MCF 10A (cell line): ENCODE measurements around the gene KREMEN2. TPM values are rescaled to one million over a fixed set of nuclear protein-coding genes. Genes with fewer than 3 reads are reported as not detected.

ENCODE experiments used
- BruUV-seq: library from RNA; stranded (reverse); fragments of 400-500 nt; replicated peaks from 2 replicates; lab custom pipeline; 2021; lab: Mats Ljungman, UMichigan
- CTCF ChIA-PET: fragments of 300-600 bp; sonication (Branson Sonifier 250); formaldehyde crosslinking; extraction: SDS; loops from one replicate; lab custom pipeline; 2021; ENCODE audit warnings: antibody characterized with exemption, inconsistent platforms; lab: Yijun Ruan, JAX
- POLR2A ChIA-PET: fragments of 300-600, 350-650 bp; sonication (Branson Sonifier 250); formaldehyde crosslinking; extraction: SDS; loops from one replicate; lab custom pipeline; 2020; ENCODE audit warnings: antibody characterized with exemption, inconsistent platforms; lab: Yijun Ruan, JAX
- DNase-seq: peaks from one replicate; pipeline ENCODE4 v3.0.0-alpha.2; 2018; ENCODE audit not compliant: unreplicated experiment
- H3K27ac Mint-ChIP-seq: one replicate; pipeline ENCODE4 v1.8.0; 2022; ENCODE audit warnings: mild to moderate bottlenecking, low read depth, mixed read lengths; ENCODE audit not compliant: unreplicated experiment
- H3K27me3 Mint-ChIP-seq: one replicate; pipeline ENCODE4 v1.8.0; 2022; ENCODE audit warnings: mixed read lengths; ENCODE audit not compliant: insufficient read depth, unreplicated experiment
- H3K36me3 Mint-ChIP-seq: one replicate; pipeline ENCODE4 v1.8.0; 2022; ENCODE audit warnings: mild to moderate bottlenecking, moderate library complexity, mixed read lengths; ENCODE audit not compliant: insufficient read depth, unreplicated experiment
- H3K4me1 Mint-ChIP-seq: one replicate; pipeline ENCODE4 v1.8.0; 2022; ENCODE audit warnings: mixed read lengths; ENCODE audit not compliant: insufficient read depth, unreplicated experiment
- H3K4me3 Mint-ChIP-seq: one replicate; pipeline ENCODE4 v1.8.0; 2022; ENCODE audit warnings: mild to moderate bottlenecking, moderate library complexity, mixed read lengths; ENCODE audit not compliant: unreplicated experiment
- H3K9me3 Mint-ChIP-seq: one replicate; pipeline ENCODE4 v1.8.0; 2022; ENCODE audit warnings: mixed read lengths; ENCODE audit not compliant: unreplicated experiment
- CTCF ChIP-seq: fragments of 200-600 bp; IDR thresholded peaks from one replicate; pipeline ENCODE4 v1.8.0; 2022; ENCODE audit warnings: antibody characterized with exemption, mild to moderate bottlenecking; ENCODE audit not compliant: unreplicated experiment
- intact Hi-C: fragments of 100-400 bp; cut with micrococcal nuclease; formaldehyde crosslinking; loops from 2 replicates; pipeline ENCODE4 v1.14.1; 2022
- total RNA-seq: library from RNA; stranded (reverse); gene quantifications from 2 replicates; pipeline ENCODE4 v1.2.3, GENCODE V29; 2022

The KREMEN2 gene
- total RNA-seq, 1 experiment from 2014 or later, result 0.42 TPM

- Mint-ChIP-seq H3K27me3 (no peaks in the 10 kb centered on the region), H3K4me1 (no peaks in the 10 kb centered on the region), H3K9me3 (no peaks in the 10 kb centered on the region), H3K36me3 (no peaks in the 10 kb centered on the region), H3K4me3 (no peak overlapping the region), H3K27ac (no peak overlapping the region)
- TF ChIP-seq CTCF, result no peak
- no peak for DNase-seq
- CTCF ChIA-PET, result interaction anchor here (0.6 kb wide), 1 partner anchor 114 kb away, joined by 3 read pairs; no protein-coding TSS in a partner anchor
- intact Hi-C loops, result no loop called here
- no TSS peak for BruUV-seq
- POLR2A ChIA-PET, result no interaction called here
Measured at GRCh38 chr16:3014971-3015370, 50.9 kb downstream of the KREMEN2 start.

GRCh38 chr16:3015865-3016521 is 51.9 kb downstream of the KREMEN2 start:
- H3K36me3 Mint-ChIP-seq, result no peaks in the 10 kb centered on the region
- CTCF ChIA-PET, result no interaction called here
- H3K27ac Mint-ChIP-seq, result no peak overlapping the region

GRCh38 chr16:3017344-3017743 is 53.3 kb downstream of the KREMEN2 start:
- no peaks in the 10 kb centered on the region for H3K27me3 Mint-ChIP-seq
- peaks cover 9% of the 10 kb centered on the region for H3K4me1 Mint-ChIP-seq
- no peaks in the 10 kb centered on the region for H3K9me3 Mint-ChIP-seq
- ChIA-PET POLR2A (interaction anchor here (1.3 kb wide), 1 partner anchor 12 kb away, joined by 4 read pairs; no protein-coding TSS in a partner anchor), CTCF (no interaction called here)
- no peak for TF ChIP-seq CTCF
- peaks cover 7% of the 10 kb centered on the region for H3K36me3 Mint-ChIP-seq
- intact Hi-C loops, result no loop called here
- no peak overlapping the region for H3K4me3 Mint-ChIP-seq
- no peak overlapping the region for H3K27ac Mint-ChIP-seq
- no peak for DNase-seq
- no TSS peak for BruUV-seq

More at GRCh38 chr16:3015865-3016521, 51.9 kb downstream of the KREMEN2 start:
- H3K9me3 Mint-ChIP-seq, result no peaks in the 10 kb centered on the region
- intact Hi-C loops, result no loop called here
- no peak for DNase-seq
- H3K27me3 Mint-ChIP-seq, result no peaks in the 10 kb centered on the region
- no peak for TF ChIP-seq CTCF
- POLR2A ChIA-PET, result no interaction called here
- H3K4me3 Mint-ChIP-seq, result no peak overlapping the region
- no peaks in the 10 kb centered on the region for H3K4me1 Mint-ChIP-seq
- no TSS peak for BruUV-seq

Other genes starting within 250 kb of the KREMEN2 start
- gene PRSS27, start 244.1 kb upstream of the KREMEN2 start, total RNA-seq, result 5.8 and 6.3 TPM in 2 replicates
- 710 and 779 TPM in 2 replicates for gene SRRM2, start 211.6 kb upstream of the KREMEN2 start, total RNA-seq
- 438 and 504 TPM in 2 replicates for gene ELOB, start 187.0 kb upstream of the KREMEN2 start, total RNA-seq
- not detected in 2 replicates for gene PRSS33, start 176.7 kb upstream of the KREMEN2 start, total RNA-seq
- gene PRSS41, start 165.8 kb upstream of the KREMEN2 start, total RNA-seq, result not detected in 2 replicates
- gene PRSS21, start 147.0 kb upstream of the KREMEN2 start, total RNA-seq, result 16.4 TPM in 2 replicates
- gene ZG16B, start 134.0 kb upstream of the KREMEN2 start, total RNA-seq, result 4.0 and 6.9 TPM in 2 replicates
- not detected in 2 replicates for gene PRSS22, start 106.1 kb upstream of the KREMEN2 start, total RNA-seq
- 24.4 and 27.7 TPM in 2 replicates for gene FLYWCH2, start 81.1 kb upstream of the KREMEN2 start, total RNA-seq
- gene FLYWCH1, start 52.3 kb upstream of the KREMEN2 start, total RNA-seq, result 76.3 and 86.2 TPM in 2 replicates
- 4.8 and 7.9 TPM in 2 replicates for gene PAQR4, start 5.1 kb downstream of the KREMEN2 start, total RNA-seq
- 16.9 and 34.7 TPM in 2 replicates for gene PKMYT1, start 16.2 kb downstream of the KREMEN2 start, total RNA-seq
- gene CLDN9, start 48.6 kb downstream of the KREMEN2 start, total RNA-seq, result 0.39 and 0.44 TPM in 2 replicates
- not detected in 2 replicates for gene CLDN6, start 53.9 kb downstream of the KREMEN2 start, total RNA-seq
- gene TNFRSF12A, start 56.1 kb downstream of the KREMEN2 start, total RNA-seq, result 436 and 641 TPM in 2 replicates
- gene HCFC1R1, start 59.7 kb downstream of the KREMEN2 start, total RNA-seq, result 13.6 and 20.4 TPM in 2 replicates
- gene THOC6, start 59.8 kb downstream of the KREMEN2 start, total RNA-seq, result 36.8 and 53.1 TPM in 2 replicates
- gene BICDL2, start 72.7 kb downstream of the KREMEN2 start, total RNA-seq, result 0.23 and 0.39 TPM in 2 replicates
- 0.26 and 0.64 TPM in 2 replicates for gene MMP25, start 82.3 kb downstream of the KREMEN2 start, total RNA-seq
- 24.0 and 29.8 TPM in 2 replicates for gene IL32, start 101.4 kb downstream of the KREMEN2 start, total RNA-seq
- gene ZSCAN10, start 135.0 kb downstream of the KREMEN2 start, total RNA-seq, result 0.49 and 1.4 TPM in 2 replicates
- gene ZNF205, start 148.3 kb downstream of the KREMEN2 start, total RNA-seq, result 11.8 and 12.1 TPM in 2 replicates
- 19.7 and 20.7 TPM in 2 replicates for gene ZNF213, start 170.8 kb downstream of the KREMEN2 start, total RNA-seq
- gene OR1F1, start 223.9 kb downstream of the KREMEN2 start, total RNA-seq, result not detected in 2 replicates